Measurements from ENCODE around the gene ZNF460.
A peak's percentile ranks its signal among the peaks of the same experiment; 100 is the strongest.

GRCh38 chr19:57279418-57280164 lies 694 bp upstream of the ZNF460 start:
- TF ChIP-seq CTCF (IDR thresholded peaks at IDR 0.05) (peak in 10 of 12 donors; percentile 11 to 66 (median 46)), POLR2A (IDR thresholded peaks at IDR 0.05) (peak in 1 of 2 donors; percentile 54)

All from heart left ventricle (tissue), 13 donors.